K562 (cell line): ENCODE results near the gene TPGS2. TPM values are rescaled to one million over a fixed set of nuclear protein-coding genes. Genes with fewer than 3 reads are reported as not detected.

Experiments
- BRD4 ChIP-seq: fragments of 200-600 bp; sonication (generic); IDR thresholded peaks from 2 replicates; pipeline ENCODE4 v1.6.1; 2017; ENCODE audit warnings: inconsistent platforms
- CBX8 ChIP-seq: fragments of 200-600 bp; sonication (generic); IDR thresholded peaks from 2 replicates; pipeline ENCODE4 v1.6.1; 2012; ENCODE audit warnings: borderline replicate concordance, mixed run types, low read depth, mild to moderate bottlenecking, moderate library complexity, mixed read lengths, low read length, control low read depth, inconsistent platforms; ENCODE audit not compliant: poor library complexity, severe bottlenecking; ENCODE audit errors: extremely low read depth
- FOXA3 ChIP-seq, 2 experiments: fragments of 450-650 bp in 1 of 2; sonication (generic) in 1 of 2; formaldehyde crosslinking; IDR thresholded peaks in 1 of 2; conservative IDR thresholded peaks in 1 of 2; 2 replicates each; pipeline versions ENCODE4 v1.4.0 to v1.8.0; 2020 to 2022; ENCODE audit warnings: mild to moderate bottlenecking in 2 of 2, missing genetic modification reagents in 1 of 2
- MLX ChIP-seq, 2 experiments: fragments of 450-650 bp in 1 of 2; sonication (generic) in 1 of 2; formaldehyde crosslinking; conservative IDR thresholded peaks; 2 replicates each; pipeline versions ENCODE4 v1.4.0 to v1.8.1; 2020 to 2022; ENCODE audit warnings: mild to moderate bottlenecking in 1 of 2, missing genetic modification reagents in 1 of 2
- MNT ChIP-seq, 2 experiments: fragments of 450-650 bp; conservative IDR thresholded peaks; 2 replicates each; pipeline ENCODE4 v1.6.1; 2017; ENCODE audit warnings: mild to moderate bottlenecking in 2 of 2, moderate library complexity in 2 of 2
- MXI1 ChIP-seq: IDR thresholded peaks from 2 replicates; pipeline ENCODE4 v1.6.1; 2011; ENCODE audit warnings: low read depth, mild to moderate bottlenecking, improper control_type of control experiment, low read length
- MYNN ChIP-seq, 2 experiments: sonication (generic); formaldehyde crosslinking in 1 of 2; IDR thresholded peaks; 2 replicates each; pipeline versions ENCODE4 v1.5.0 to v1.6.1; 2016 to 2020; ENCODE audit warnings: antibody characterized with exemption in 1 of 2, missing genetic modification reagents in 1 of 2
- RAD21 ChIP-seq, 2 experiments: fragments of 250-450 bp in 1 of 2; fragments of 450-650 bp in 1 of 2; sonication (Bioruptor Pico) in 1 of 2; formaldehyde crosslinking in 1 of 2; IDR thresholded peaks in 1 of 2; conservative IDR thresholded peaks in 1 of 2; 2 replicates each; pipeline versions ENCODE4 v1.4.0 to v1.8.0; 2020 to 2022; ENCODE audit warnings: mild to moderate bottlenecking in 2 of 2, moderate library complexity in 1 of 2
- SMC3 ChIP-seq: conservative IDR thresholded peaks from 2 replicates; pipeline ENCODE4 v1.6.1; 2011; ENCODE audit warnings: low read depth, low read length, improper control_type of control experiment; ENCODE audit not compliant: insufficient read depth
- ZNF224 ChIP-seq: sonication (generic); formaldehyde crosslinking; IDR thresholded peaks from 2 replicates; pipeline ENCODE4 v1.8.0; 2022; ENCODE audit warnings: mild to moderate bottlenecking, missing genetic modification reagents
- polyA plus RNA-seq, 8 experiments: library from polyadenylated mRNA; depleted of rRNA in 4 of 8; stranded (reverse) in 5 of 8; unstranded in 3 of 8; fragments of >200 nt; fragmentation: Nextera tagmentation in 2 of 8; fragmentation: Illumina TruSeq in 1 of 8; extraction: Ambion mirVana in 2 of 8; extraction: Trizol in 1 of 8; gene quantifications; 2 replicates each; pipeline versions ENCODE4 v1.2.1 to v1.2.3, GENCODE V29; 2011 to 2014; ENCODE audit warnings: inconsistent platforms in 1 of 8, missing spikeins in 1 of 8
- total RNA-seq, 7 experiments: library from RNA; depleted of rRNA in 6 of 7; stranded (reverse); fragments of >200 nt in 6 of 7; fragmentation: Illumina TruSeq in 2 of 7; extraction: Trizol in 2 of 7; gene quantifications; 2 replicates each; pipeline versions ENCODE4 v1.2.1 to v1.2.3, GENCODE V29; 2011 to 2021; ENCODE audit warnings: low replicate concordance in 1 of 7
- TF ChIP-seq, protein P1 (sequence below): fragments of 450-650 bp; IDR thresholded peaks from 2 replicates; pipeline ENCODE4 v1.6.1; 2016; ENCODE audit warnings: low read depth
- TF ChIP-seq, protein P2 (sequence below): fragments of 250-450 bp; sonication (Bioruptor Pico); IDR thresholded peaks from 2 replicates; pipeline ENCODE4 v1.8.0; 2021; ENCODE audit warnings: mild to moderate bottlenecking, moderate library complexity

The TPGS2 gene
- total and polyA plus RNA-seq, 9 of the 15 experiments (the other 6 are each of a cell fraction or from before 2014, with no cell fraction given): 94.2 to 449 (median 134) TPM

DNA sequence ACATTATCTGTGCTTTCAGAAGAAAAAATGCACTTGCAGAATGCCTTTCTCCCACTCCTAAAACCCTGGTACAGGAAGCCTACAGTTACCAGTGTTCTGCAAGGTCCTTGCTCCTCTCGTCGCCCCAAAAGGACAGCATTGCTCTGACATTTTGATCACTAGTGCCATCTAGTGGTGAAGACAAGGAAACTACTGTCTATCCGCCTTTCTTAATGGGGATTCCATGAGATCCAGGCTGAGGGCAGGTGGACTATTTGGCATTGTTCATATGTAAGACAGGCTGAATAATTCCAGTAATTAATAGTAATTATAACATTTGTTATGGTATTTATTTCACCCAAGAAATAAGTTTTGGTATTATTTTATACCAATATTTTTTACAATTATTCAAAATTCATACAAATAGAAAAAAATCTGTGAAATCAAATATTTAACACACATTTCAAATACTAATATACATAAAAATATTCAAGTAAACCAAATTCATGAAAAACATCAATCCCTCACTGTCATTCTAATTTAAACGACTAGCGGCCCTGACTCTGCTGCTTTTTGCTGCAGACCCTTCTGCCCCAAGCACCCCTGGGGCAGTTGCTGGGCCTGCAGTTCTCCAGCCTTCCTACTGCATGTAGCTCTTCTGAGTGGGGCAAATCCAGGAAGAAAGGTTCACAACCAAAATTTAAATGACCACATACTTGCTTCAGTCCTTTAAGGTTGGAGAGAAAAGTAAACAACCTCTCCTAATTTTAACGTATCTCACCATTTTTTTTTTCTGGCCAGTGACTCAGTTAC is 19.0 kb downstream of the TPGS2 start (continued):
- TF ChIP-seq, protein P1, sequence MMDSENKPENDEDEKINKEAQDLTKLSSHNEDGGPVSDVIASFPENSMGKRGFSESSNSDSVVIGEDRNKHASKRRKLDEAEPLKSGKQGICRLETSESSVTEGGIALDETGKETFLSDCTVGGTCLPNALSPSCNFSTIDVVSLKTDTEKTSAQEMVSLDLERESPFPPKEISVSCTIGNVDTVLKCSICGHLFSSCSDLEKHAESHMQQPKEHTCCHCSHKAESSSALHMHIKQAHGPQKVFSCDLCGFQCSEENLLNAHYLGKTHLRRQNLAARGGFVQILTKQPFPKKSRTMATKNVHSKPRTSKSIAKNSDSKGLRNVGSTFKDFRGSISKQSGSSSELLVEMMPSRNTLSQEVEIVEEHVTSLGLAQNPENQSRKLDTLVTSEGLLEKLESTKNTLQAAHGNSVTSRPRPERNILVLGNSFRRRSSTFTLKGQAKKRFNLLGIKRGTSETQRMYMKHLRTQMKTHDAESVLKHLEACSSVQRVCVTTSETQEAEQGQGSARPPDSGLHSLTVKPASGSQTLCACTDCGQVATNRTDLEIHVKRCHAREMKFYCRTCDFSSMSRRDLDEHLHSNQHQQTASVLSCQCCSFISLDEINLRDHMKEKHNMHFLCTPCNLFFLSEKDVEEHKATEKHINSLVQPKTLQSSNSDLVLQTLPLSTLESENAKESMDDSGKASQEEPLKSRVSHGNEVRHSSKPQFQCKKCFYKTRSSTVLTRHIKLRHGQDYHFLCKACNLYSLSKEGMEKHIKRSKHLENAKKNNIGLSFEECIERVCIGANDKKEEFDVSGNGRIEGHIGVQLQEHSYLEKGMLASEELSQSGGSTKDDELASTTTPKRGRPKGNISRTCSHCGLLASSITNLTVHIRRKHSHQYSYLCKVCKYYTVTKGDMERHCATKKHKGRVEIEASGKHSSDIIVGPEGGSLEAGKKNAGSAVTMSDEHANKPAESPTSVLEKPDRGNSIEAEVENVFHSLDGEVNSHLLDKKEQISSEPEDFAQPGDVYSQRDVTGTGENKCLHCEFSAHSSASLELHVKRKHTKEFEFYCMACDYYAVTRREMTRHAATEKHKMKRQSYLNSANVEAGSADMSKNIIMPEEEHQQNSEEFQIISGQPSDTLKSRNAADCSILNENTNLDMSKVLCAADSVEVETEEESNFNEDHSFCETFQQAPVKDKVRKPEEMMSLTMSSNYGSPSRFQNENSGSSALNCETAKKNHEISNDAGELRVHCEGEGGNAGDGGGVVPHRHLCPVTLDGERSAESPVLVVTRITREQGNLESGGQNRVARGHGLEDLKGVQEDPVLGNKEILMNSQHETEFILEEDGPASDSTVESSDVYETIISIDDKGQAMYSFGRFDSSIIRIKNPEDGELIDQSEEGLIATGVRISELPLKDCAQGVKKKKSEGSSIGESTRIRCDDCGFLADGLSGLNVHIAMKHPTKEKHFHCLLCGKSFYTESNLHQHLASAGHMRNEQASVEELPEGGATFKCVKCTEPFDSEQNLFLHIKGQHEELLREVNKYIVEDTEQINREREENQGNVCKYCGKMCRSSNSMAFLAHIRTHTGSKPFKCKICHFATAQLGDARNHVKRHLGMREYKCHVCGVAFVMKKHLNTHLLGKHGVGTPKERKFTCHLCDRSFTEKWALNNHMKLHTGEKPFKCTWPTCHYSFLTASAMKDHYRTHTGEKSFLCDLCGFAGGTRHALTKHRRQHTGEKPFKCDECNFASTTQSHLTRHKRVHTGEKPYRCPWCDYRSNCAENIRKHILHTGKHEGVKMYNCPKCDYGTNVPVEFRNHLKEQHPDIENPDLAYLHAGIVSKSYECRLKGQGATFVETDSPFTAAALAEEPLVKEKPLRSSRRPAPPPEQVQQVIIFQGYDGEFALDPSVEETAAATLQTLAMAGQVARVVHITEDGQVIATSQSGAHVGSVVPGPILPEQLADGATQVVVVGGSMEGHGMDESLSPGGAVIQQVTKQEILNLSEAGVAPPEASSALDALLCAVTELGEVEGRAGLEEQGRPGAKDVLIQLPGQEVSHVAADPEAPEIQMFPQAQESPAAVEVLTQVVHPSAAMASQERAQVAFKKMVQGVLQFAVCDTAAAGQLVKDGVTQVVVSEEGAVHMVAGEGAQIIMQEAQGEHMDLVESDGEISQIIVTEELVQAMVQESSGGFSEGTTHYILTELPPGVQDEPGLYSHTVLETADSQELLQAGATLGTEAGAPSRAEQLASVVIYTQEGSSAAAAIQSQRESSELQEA: no peak
- TF ChIP-seq SMC3 (peak; percentile 51), MLX (CRISPR knock-in tag; conservative IDR thresholded peaks at IDR 0.05) (no peak), MYNN (IDR thresholded peaks at IDR 0.05) (no peak), MYNN (CRISPR knock-in tag; IDR thresholded peaks at IDR 0.05) (no peak), ZNF224 (CRISPR knock-in tag) (no peak), CBX8 (no peak), MNT (conservative IDR thresholded peaks at IDR 0.05) (peak in 1 of 2 experiments; percentile 29; a peak in 1 of 4 replicates), BRD4 (no peak), RAD21 (CRISPR knock-in tag; conservative IDR thresholded peaks at IDR 0.05 in 1 of 2, IDR thresholded peaks at IDR 0.05 in 1 of 2) (peak; percentile 37 to 61), MXI1 (no peak), FOXA3 (CRISPR knock-in tag; conservative IDR thresholded peaks at IDR 0.05 in 1 of 2, IDR thresholded peaks at IDR 0.05 in 1 of 2) (no peak)
- TF ChIP-seq, protein P2, sequence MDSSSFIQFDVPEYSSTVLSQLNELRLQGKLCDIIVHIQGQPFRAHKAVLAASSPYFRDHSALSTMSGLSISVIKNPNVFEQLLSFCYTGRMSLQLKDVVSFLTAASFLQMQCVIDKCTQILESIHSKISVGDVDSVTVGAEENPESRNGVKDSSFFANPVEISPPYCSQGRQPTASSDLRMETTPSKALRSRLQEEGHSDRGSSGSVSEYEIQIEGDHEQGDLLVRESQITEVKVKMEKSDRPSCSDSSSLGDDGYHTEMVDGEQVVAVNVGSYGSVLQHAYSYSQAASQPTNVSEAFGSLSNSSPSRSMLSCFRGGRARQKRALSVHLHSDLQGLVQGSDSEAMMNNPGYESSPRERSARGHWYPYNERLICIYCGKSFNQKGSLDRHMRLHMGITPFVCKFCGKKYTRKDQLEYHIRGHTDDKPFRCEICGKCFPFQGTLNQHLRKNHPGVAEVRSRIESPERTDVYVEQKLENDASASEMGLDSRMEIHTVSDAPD (CRISPR knock-in tag): no peak
